Left ventricle myocardium inferior (tissue), 1 donor: ENCODE results near the gene TMEM273. TPM values are rescaled to one million over a fixed set of nuclear protein-coding genes. Genes with fewer than 3 reads are reported as not detected.

Source experiments
- DNase-seq: peaks from one replicate; pipeline ENCODE4 v3.0.0-alpha.2; 2020
- H3K27ac ChIP-seq: fragments of 200-600 bp; replicated peaks from 2 replicates; pipeline ENCODE4 v1.8.0; 2021
- H3K27me3 ChIP-seq: fragments of 200-600 bp; 2 replicates; pipeline ENCODE4 v1.8.0; 2021; ENCODE audit warnings: low read depth
- H3K36me3 ChIP-seq: fragments of 200-600 bp; 2 replicates; pipeline ENCODE4 v1.8.0; 2021
- H3K4me1 ChIP-seq: fragments of 200-600 bp; 2 replicates; pipeline ENCODE4 v1.8.0; 2021
- H3K4me3 ChIP-seq: fragments of 200-600 bp; 2 replicates; pipeline ENCODE4 v1.8.0; 2021; ENCODE audit warnings: mild to moderate bottlenecking, moderate library complexity
- H3K9me3 ChIP-seq: fragments of 200-600 bp; replicated peaks from 2 replicates; pipeline ENCODE4 v1.8.0; 2021
- CTCF ChIP-seq: fragments of 200-600 bp; IDR thresholded peaks from 2 replicates; pipeline ENCODE4 v1.8.0; 2021; ENCODE audit warnings: antibody characterized with exemption, mild to moderate bottlenecking, borderline replicate concordance
- intact Hi-C: fragments of 100-400 bp; cut with micrococcal nuclease; formaldehyde crosslinking; loops from one replicate; pipeline ENCODE4 v1.11.0; 2022
- total RNA-seq: library from RNA; stranded (reverse); fragmentation: NEBNext Ultra II Directional; extraction: Animal tissue kit (Norgen Biotek cat#: 25700); gene quantifications from one replicate; pipeline ENCODE4 v1.2.1, GENCODE V29; 2021
- donor health status: DM: no; HTN: yes; CAD: no; lungs with severe emphysema.

TMEM273 gene
- total RNA-seq, 1 donor from 2014 or later: 29.0 TPM

- DNase-seq: no peak
- intact Hi-C loops: loop anchor here (10.0 kb wide), 1 partner anchor 181 kb away; no protein-coding TSS in a partner anchor
- H3K9me3 ChIP-seq: no peaks in the 10 kb centered on the region
- H3K36me3 ChIP-seq: peaks cover 16% of the 10 kb centered on the region
- H3K27ac ChIP-seq: no peak overlapping the region
- no peak overlapping the region for H3K4me3 ChIP-seq
- H3K27me3 ChIP-seq: no peaks in the 10 kb centered on the region
- TF ChIP-seq CTCF: no peak
- peaks cover 47% of the 10 kb centered on the region for H3K4me1 ChIP-seq
Measured at GRCh38 chr10:49165821-49166483, 22.2 kb downstream of the TMEM273 start.

GRCh38 chr10:49165259-49165658, 22.9 kb downstream of the TMEM273 start:
- no peak for TF ChIP-seq CTCF
- no peaks in the 10 kb centered on the region for H3K9me3 ChIP-seq
- H3K36me3 ChIP-seq: peaks cover 21% of the 10 kb centered on the region
- intact Hi-C loops: loop anchor here (10.0 kb wide), 1 partner anchor 180 kb away; no protein-coding TSS in a partner anchor
- H3K4me3 ChIP-seq: no peak overlapping the region
- no peaks in the 10 kb centered on the region for H3K27me3 ChIP-seq
- no peak for DNase-seq
- no peak overlapping the region for H3K27ac ChIP-seq
- H3K4me1 ChIP-seq: peaks cover 42% of the 10 kb centered on the region

GRCh38 chr10:49164559-49165188, 23.5 kb downstream of the TMEM273 start:
- Histone ChIP-seq H3K36me3 (peaks cover 21% of the 10 kb centered on the region), H3K27ac (no peak overlapping the region), H3K4me1 (peaks cover 42% of the 10 kb centered on the region), H3K4me3 (no peak overlapping the region), H3K9me3 (no peaks in the 10 kb centered on the region), H3K27me3 (no peaks in the 10 kb centered on the region)
- no peak for DNase-seq
- peak; percentile 77 for TF ChIP-seq CTCF
- intact Hi-C loops: loop anchor here (10.0 kb wide), 1 partner anchor 180 kb away; no protein-coding TSS in a partner anchor

- H3K36me3 ChIP-seq: peaks cover 21% of the 10 kb centered on the region
- H3K27me3 ChIP-seq: no peaks in the 10 kb centered on the region
- intact Hi-C loops: loop anchor here (10.0 kb wide), 1 partner anchor 179 kb away; no protein-coding TSS in a partner anchor
- H3K9me3 ChIP-seq: no peaks in the 10 kb centered on the region
- peaks cover 39% of the 10 kb centered on the region for H3K4me1 ChIP-seq
- no peak for DNase-seq
- no peak for TF ChIP-seq CTCF
- H3K27ac ChIP-seq: no peak overlapping the region
- H3K4me3 ChIP-seq: no peak overlapping the region
Measured at GRCh38 chr10:49163741-49164140, 24.4 kb downstream of the TMEM273 start.

- no peaks in the 10 kb centered on the region for H3K9me3 ChIP-seq
- peaks cover 21% of the 10 kb centered on the region for H3K36me3 ChIP-seq
- intact Hi-C loops: loop anchor here (10.0 kb wide), 1 partner anchor 178 kb away; no protein-coding TSS in a partner anchor
- TF ChIP-seq CTCF: no peak
- H3K27me3 ChIP-seq: no peaks in the 10 kb centered on the region
- H3K4me3 ChIP-seq: no peak overlapping the region
- H3K27ac ChIP-seq: no peak overlapping the region
- peaks cover 33% of the 10 kb centered on the region for H3K4me1 ChIP-seq
- no peak for DNase-seq
Measured at GRCh38 chr10:49162761-49163310, 25.4 kb downstream of the TMEM273 start.
